ENCODE results near the gene TRMU.

Gene TRMU

DNA sequence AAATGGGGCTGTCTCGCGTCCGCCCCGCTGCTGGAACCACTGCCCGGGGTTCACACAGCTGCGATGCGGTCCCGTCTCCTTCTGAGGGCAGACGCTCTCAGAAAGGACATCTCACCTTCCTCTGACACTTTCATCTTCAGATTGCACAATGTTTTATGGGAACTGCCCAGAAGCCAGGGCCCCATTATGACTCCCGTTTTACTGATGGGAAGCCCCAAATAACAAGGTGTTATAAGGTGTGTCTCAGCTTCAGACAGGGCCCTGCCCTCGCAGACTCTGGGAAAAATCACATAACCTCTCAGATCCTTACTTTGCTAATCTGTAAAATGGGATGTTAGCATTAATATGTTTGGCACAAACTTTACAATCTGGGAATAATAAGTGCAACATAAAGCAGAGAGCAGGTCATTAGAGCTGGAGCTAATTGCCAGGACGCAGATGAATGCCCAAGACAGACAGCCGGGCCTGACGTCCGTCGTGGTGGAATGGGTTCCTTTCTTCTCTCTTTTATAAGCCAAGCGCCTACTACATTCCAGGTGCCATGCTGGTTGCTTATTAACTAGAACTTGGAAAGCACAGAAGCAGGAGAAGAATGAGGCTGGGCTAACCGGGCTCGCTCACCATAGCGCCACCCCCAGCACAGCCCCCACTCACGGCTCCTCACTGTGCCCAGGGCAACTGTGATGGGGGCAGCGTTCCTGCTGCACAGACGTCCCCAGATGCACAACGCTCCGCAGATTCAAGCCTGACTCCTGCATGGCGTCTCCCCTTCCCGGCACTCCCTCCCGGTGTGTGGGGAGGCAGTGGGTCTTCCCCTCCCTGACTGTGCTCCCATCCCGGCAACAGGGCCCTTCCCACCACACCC, 43.8 kb downstream of the TRMU start:
- no peaks in the 10 kb centered on the region for H3K4me1 ChIP-seq (ENCODE audit: control insufficient read depth, insufficient read depth, low read length)
- H3K9ac ChIP-seq (ENCODE audit: low read depth, low read length): no peak overlapping the region
- no peaks in the 10 kb centered on the region for H3K27me3 ChIP-seq (ENCODE audit: control insufficient read depth, insufficient read depth, low read length)

DNA sequence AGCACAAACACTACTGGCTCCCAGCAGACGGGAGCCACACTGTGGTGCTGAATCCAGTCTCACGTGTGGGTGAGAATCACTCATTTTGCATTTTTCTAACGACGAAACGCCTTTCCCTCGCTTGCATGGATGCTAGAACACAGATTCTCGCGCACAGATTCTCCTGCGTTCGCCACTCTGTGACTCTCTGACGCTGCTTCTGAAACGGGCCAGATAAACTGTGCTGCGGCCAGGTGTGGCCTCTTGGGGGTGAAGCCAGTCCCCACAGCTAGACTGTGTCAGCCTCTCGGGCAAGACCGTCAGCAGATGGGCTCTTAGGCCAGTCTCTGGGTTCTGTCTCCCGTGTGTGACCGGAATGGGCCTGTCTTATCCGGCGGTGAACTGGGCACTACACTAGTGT, 44.6 kb downstream of the TRMU start:
- H3K36me3 ChIP-seq (ENCODE audit: control insufficient read depth, insufficient read depth, low read length): peaks cover 5% of the 10 kb centered on the region
- no peaks in the 10 kb centered on the region for H3K27me3 ChIP-seq (ENCODE audit: control insufficient read depth, insufficient read depth, low read length)
- no peaks in the 10 kb centered on the region for H3K9me3 ChIP-seq (ENCODE audit: control insufficient read depth, insufficient read depth, low read length)
- H3K9ac ChIP-seq (ENCODE audit: low read depth, low read length): no peak overlapping the region
- H3K4me3 ChIP-seq (ENCODE audit: low read depth, low read length): no peak overlapping the region
- no peaks in the 10 kb centered on the region for H3K4me1 ChIP-seq (ENCODE audit: control insufficient read depth, insufficient read depth, low read length)

More for the DNA sequence above, 43.8 kb downstream of the TRMU start:
- peaks cover 7% of the 10 kb centered on the region for H3K36me3 ChIP-seq (ENCODE audit: control insufficient read depth, insufficient read depth, low read length)
- no peaks in the 10 kb centered on the region for H3K9me3 ChIP-seq (ENCODE audit: control insufficient read depth, insufficient read depth, low read length)
- no peak overlapping the region for H3K4me3 ChIP-seq (ENCODE audit: low read depth, low read length)

GRCh38 chr22:46380581-46380980, 45.1 kb downstream of the TRMU start:
- Histone ChIP-seq H3K36me3 (ENCODE audit: control insufficient read depth, insufficient read depth, low read length) (peaks cover 5% of the 10 kb centered on the region), H3K27me3 (ENCODE audit: control insufficient read depth, insufficient read depth, low read length) (no peaks in the 10 kb centered on the region), H3K9me3 (ENCODE audit: control insufficient read depth, insufficient read depth, low read length) (no peaks in the 10 kb centered on the region), H3K4me1 (ENCODE audit: control insufficient read depth, insufficient read depth, low read length) (no peaks in the 10 kb centered on the region), H3K4me3 (ENCODE audit: low read depth, low read length) (no peak overlapping the region), H3K9ac (ENCODE audit: low read depth, low read length) (no peak overlapping the region)

- Histone ChIP-seq H3K4me3 (ENCODE audit: low read depth, low read length) (no peak overlapping the region), H3K4me1 (ENCODE audit: control insufficient read depth, insufficient read depth, low read length) (no peaks in the 10 kb centered on the region), H3K36me3 (ENCODE audit: control insufficient read depth, insufficient read depth, low read length) (peaks cover 5% of the 10 kb centered on the region), H3K9ac (ENCODE audit: low read depth, low read length) (no peak overlapping the region), H3K9me3 (ENCODE audit: control insufficient read depth, insufficient read depth, low read length) (no peaks in the 10 kb centered on the region), H3K27me3 (ENCODE audit: control insufficient read depth, insufficient read depth, low read length) (no peaks in the 10 kb centered on the region)
Observed at GRCh38 chr22:46381142-46381541, 45.6 kb downstream of the TRMU start.

DNA sequence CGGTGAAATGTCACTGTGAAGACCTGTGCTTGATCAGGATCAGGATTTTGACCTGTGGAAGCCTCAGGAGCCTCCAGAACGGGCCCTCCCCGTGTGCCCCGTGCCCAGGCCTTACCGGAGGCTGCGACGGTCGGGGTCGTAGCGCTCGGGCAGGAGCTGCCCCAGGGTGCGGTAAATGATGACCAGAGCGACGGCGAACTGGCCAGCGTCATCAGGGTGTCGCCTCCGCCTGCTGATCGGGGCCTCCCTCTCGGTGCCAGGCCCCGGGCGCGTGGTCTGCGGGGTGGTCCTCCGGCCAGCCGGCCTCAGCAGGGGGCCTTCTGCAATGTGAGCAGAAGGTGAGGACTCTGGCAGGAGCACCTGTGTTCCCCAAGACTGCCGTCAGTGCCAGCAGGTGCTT, 46.2 kb downstream of the TRMU start:
- no peak overlapping the region for H3K4me3 ChIP-seq (ENCODE audit: low read depth, low read length)
- peaks cover 5% of the 10 kb centered on the region for H3K36me3 ChIP-seq (ENCODE audit: control insufficient read depth, insufficient read depth, low read length)
- H3K27me3 ChIP-seq (ENCODE audit: control insufficient read depth, insufficient read depth, low read length): no peaks in the 10 kb centered on the region
- no peak overlapping the region for H3K9ac ChIP-seq (ENCODE audit: low read depth, low read length)
- no peaks in the 10 kb centered on the region for H3K9me3 ChIP-seq (ENCODE audit: control insufficient read depth, insufficient read depth, low read length)
- no peaks in the 10 kb centered on the region for H3K4me1 ChIP-seq (ENCODE audit: control insufficient read depth, insufficient read depth, low read length)

DNA sequence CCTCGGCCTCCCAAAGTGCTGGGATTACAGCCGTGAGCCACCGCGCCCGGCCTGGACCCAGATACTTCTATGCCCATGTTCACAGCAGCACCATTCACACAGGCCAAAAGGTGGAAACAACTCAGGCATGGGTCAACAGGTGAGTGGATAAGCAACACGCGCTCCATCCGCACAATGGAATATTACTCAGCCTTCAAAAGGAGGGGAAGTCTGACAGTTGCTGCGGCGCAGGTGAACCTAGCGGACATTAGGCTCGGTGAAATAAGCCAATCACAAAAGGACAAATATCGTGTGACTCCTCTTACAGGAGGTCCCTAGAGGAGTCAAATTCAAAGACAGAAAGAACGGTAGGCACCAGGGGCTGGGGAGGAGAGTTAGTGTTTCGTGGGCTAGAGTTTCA, 47.0 kb downstream of the TRMU start:
- Histone ChIP-seq H3K9ac (ENCODE audit: low read depth, low read length) (no peak overlapping the region), H3K27me3 (ENCODE audit: control insufficient read depth, insufficient read depth, low read length) (no peaks in the 10 kb centered on the region)

DNA sequence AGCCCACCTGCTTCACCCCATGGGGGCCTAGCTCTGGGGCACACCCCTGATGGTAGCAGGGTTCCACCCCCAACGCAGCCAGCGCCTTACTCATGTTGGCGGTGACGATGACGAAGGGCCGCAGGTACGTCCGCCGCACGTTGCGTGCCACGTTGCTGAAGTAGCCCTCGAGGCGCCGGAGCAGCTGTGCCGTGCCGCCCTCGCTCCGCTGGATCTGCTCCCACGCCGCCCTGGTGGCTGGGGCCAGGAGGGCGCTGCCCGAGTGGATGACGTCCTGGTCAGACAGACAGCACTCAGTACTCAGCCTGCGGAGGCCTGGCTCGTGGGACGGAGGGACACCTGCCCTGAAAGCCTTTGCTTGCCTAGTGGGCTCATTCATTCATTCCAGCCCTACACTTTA, 50.8 kb downstream of the TRMU start:
- H3K9me3 ChIP-seq (ENCODE audit: control insufficient read depth, insufficient read depth, low read length): no peaks in the 10 kb centered on the region
- H3K36me3 ChIP-seq (ENCODE audit: control insufficient read depth, insufficient read depth, low read length): peaks cover 7% of the 10 kb centered on the region
- no peaks in the 10 kb centered on the region for H3K27me3 ChIP-seq (ENCODE audit: control insufficient read depth, insufficient read depth, low read length)
- H3K9ac ChIP-seq (ENCODE audit: low read depth, low read length): no peak overlapping the region
- H3K4me3 ChIP-seq (ENCODE audit: low read depth, low read length): no peak overlapping the region
- no peaks in the 10 kb centered on the region for H3K4me1 ChIP-seq (ENCODE audit: control insufficient read depth, insufficient read depth, low read length)

More for the DNA sequence above, 47.0 kb downstream of the TRMU start:
- no peaks in the 10 kb centered on the region for H3K4me1 ChIP-seq (ENCODE audit: control insufficient read depth, insufficient read depth, low read length)
- H3K9me3 ChIP-seq (ENCODE audit: control insufficient read depth, insufficient read depth, low read length): no peaks in the 10 kb centered on the region
- no peak overlapping the region for H3K4me3 ChIP-seq (ENCODE audit: low read depth, low read length)
- H3K36me3 ChIP-seq (ENCODE audit: control insufficient read depth, insufficient read depth, low read length): peaks cover 5% of the 10 kb centered on the region

DNA sequence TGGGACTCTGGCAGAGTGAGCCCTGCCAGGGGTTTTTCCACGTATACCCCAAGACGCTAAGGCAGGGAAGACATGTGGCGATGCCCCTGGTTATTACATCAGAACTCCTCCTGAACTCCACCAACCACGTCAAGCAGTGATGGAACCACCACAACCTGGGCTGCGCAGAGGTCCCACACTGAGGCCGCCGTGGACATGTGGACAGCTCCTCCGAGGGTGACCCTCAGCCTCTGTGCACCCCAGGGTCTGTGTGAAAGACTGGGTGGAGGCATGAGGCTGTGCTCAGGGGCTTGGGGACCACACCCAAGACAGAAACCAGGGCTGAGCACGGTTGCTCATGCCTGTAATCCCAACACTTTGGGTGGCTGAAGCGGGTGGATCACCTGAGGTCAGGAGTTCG, 52.2 kb downstream of the TRMU start:
- H3K27me3 ChIP-seq (ENCODE audit: control insufficient read depth, insufficient read depth, low read length): no peaks in the 10 kb centered on the region

GRCh38 chr22:46388647-46389046, 53.1 kb downstream of the TRMU start:
- Histone ChIP-seq H3K4me1 (ENCODE audit: control insufficient read depth, insufficient read depth, low read length) (no peaks in the 10 kb centered on the region), H3K9ac (ENCODE audit: low read depth, low read length) (no peak overlapping the region), H3K36me3 (ENCODE audit: control insufficient read depth, insufficient read depth, low read length) (peaks cover 2% of the 10 kb centered on the region), H3K9me3 (ENCODE audit: control insufficient read depth, insufficient read depth, low read length) (no peaks in the 10 kb centered on the region), H3K27me3 (ENCODE audit: control insufficient read depth, insufficient read depth, low read length) (no peaks in the 10 kb centered on the region), H3K4me3 (ENCODE audit: low read depth, low read length) (no peak overlapping the region)

More for the DNA sequence above, 52.2 kb downstream of the TRMU start:
- Histone ChIP-seq H3K4me3 (ENCODE audit: low read depth, low read length) (no peak overlapping the region), H3K9me3 (ENCODE audit: control insufficient read depth, insufficient read depth, low read length) (no peaks in the 10 kb centered on the region), H3K36me3 (ENCODE audit: control insufficient read depth, insufficient read depth, low read length) (peaks cover 2% of the 10 kb centered on the region), H3K4me1 (ENCODE audit: control insufficient read depth, insufficient read depth, low read length) (no peaks in the 10 kb centered on the region), H3K9ac (ENCODE audit: low read depth, low read length) (no peak overlapping the region)

DNA sequence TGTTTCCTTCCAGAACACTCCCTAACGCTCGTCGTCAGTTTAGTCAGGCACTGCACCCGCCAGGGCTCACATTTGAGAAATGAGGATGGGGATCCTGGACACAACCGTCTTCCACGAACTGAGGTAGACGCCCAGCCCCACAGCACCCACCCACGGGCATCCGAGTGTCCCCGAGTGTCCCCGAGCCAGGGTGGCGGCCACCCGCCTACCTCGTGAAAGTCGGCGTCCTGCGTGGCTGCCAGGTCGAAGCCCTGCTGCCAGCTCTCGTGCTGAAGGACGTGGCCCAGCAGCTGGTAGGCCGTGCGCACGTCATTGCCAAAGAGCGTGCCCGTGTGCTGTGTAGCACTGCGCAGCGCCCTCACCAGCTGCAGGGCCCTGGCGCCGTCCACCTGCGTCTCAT, 53.6 kb downstream of the TRMU start:
- no peaks in the 10 kb centered on the region for H3K9me3 ChIP-seq (ENCODE audit: control insufficient read depth, insufficient read depth, low read length)
- no peak overlapping the region for H3K4me3 ChIP-seq (ENCODE audit: low read depth, low read length)
- H3K36me3 ChIP-seq (ENCODE audit: control insufficient read depth, insufficient read depth, low read length): peaks cover 6% of the 10 kb centered on the region
- H3K27me3 ChIP-seq (ENCODE audit: control insufficient read depth, insufficient read depth, low read length): no peaks in the 10 kb centered on the region
- H3K4me1 ChIP-seq (ENCODE audit: control insufficient read depth, insufficient read depth, low read length): no peaks in the 10 kb centered on the region
- H3K9ac ChIP-seq (ENCODE audit: low read depth, low read length): no peak overlapping the region

DNA sequence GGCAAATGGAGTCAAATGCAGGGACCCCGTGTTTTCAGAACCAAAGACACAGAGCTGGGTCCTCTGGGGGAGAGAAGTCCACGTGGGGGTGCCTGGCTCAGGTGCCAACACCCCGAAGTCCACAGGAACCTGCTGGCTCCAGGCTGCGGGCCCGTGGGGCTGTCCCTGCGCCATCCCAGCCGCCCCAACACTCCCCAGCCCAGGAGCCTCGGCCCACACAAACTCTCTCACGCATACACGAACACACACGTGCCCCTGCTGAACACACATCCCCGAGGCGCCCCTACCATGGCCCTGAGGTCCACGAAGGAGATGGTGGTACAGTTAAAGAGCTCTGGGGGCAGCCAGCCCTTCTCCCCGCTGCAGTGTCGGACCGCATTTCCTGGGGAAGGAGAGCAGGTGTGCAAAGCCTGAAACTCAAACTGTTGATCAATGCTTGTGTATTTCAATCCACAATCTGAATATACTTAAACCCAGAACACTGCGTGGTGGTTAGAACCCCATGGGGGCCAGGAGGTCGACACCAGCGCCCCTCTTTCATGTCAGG, 54.7 kb downstream of the TRMU start:
- H3K9ac ChIP-seq (ENCODE audit: low read depth, low read length): no peak overlapping the region
- H3K4me3 ChIP-seq (ENCODE audit: low read depth, low read length): no peak overlapping the region
- H3K36me3 ChIP-seq (ENCODE audit: control insufficient read depth, insufficient read depth, low read length): peaks cover 6% of the 10 kb centered on the region

DNA sequence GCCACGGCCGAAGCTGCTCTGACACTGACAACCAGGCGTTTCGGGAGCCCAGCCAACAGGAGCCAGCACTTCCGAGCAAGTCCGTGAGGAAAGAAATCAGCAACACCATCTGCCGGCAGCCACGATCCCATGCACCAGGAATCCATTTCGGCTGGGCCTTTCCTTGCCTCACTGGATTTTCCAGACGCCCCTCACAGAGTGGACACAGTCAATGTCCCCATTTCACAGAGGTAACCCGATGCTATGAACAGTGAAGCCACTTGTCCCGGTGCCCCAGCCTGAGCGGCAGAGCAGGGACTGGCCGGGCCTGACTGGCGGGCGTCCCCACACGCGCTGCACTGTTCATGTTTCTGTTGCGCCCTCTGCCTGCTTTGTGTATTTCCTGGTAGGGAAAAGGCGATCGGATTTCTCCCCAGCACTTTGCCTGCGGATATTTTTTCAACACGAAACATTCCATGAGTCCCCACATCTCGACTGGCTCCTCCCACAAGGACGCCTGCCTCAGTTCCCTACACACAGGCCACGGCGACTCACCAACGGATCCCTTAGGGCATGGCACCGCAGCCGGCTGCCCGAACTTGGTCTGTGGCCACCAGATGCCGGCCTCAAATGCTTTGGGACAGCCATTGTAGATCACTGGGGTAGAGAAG, 55.3 kb downstream of the TRMU start:
- Histone ChIP-seq H3K4me1 (ENCODE audit: control insufficient read depth, insufficient read depth, low read length) (no peaks in the 10 kb centered on the region), H3K27me3 (ENCODE audit: control insufficient read depth, insufficient read depth, low read length) (no peaks in the 10 kb centered on the region), H3K9me3 (ENCODE audit: control insufficient read depth, insufficient read depth, low read length) (no peaks in the 10 kb centered on the region), H3K4me3 (ENCODE audit: low read depth, low read length) (no peak overlapping the region), H3K36me3 (ENCODE audit: control insufficient read depth, insufficient read depth, low read length) (peaks cover 8% of the 10 kb centered on the region), H3K9ac (ENCODE audit: low read depth, low read length) (no peak overlapping the region)

More for the DNA sequence above, 54.7 kb downstream of the TRMU start:
- H3K9me3 ChIP-seq (ENCODE audit: control insufficient read depth, insufficient read depth, low read length): no peaks in the 10 kb centered on the region
- H3K27me3 ChIP-seq (ENCODE audit: control insufficient read depth, insufficient read depth, low read length): no peaks in the 10 kb centered on the region
- H3K4me1 ChIP-seq (ENCODE audit: control insufficient read depth, insufficient read depth, low read length): no peaks in the 10 kb centered on the region
